D341Med (cell line): ENCODE measurements around the gene SGSM2.

Source experiments
- DNase-seq: peaks from one replicate; pipeline ENCODE4 v3.0.0; 2012; ENCODE audit warnings: low spot score

Gene SGSM2

GRCh38 chr17:2399572-2400473 is 62.5 kb downstream of the SGSM2 start:
- peak; percentile 85 for DNase-seq

GRCh38 chr17:2400474-2400866 is 63.2 kb downstream of the SGSM2 start:
- no peak for DNase-seq

- peak; percentile 85 for DNase-seq
These were observed 63.6 kb downstream of the SGSM2 start, which contains the start of gene MNT for GRCh38 chr17:2400877-2401425. Gene MNT (minus strand): TSS chr17:2401060. CDS start chr17:2400712, 348 bp downstream.

- peak; percentile 82 for DNase-seq
These were observed 64.3 kb downstream of the SGSM2 start for GRCh38 chr17:2401426-2402221.

GRCh38 chr17:2402544-2402943 is 65.2 kb downstream of the SGSM2 start:
- no peak for DNase-seq

- DNase-seq, result no peak
These were observed 65.7 kb downstream of the SGSM2 start for GRCh38 chr17:2403044-2403443.

- DNase-seq, result no peak
These were observed 68.1 kb downstream of the SGSM2 start for GRCh38 chr17:2405247-2405926.

GRCh38 chr17:2406271-2406902 is 69.1 kb downstream of the SGSM2 start:
- no peak for DNase-seq

- no peak for DNase-seq
These were observed 69.8 kb downstream of the SGSM2 start for GRCh38 chr17:2406903-2407790.

GRCh38 chr17:2410951-2411350 is 73.7 kb downstream of the SGSM2 start:
- DNase-seq, result no peak

GRCh38 chr17:2412561-2413021 is 75.3 kb downstream of the SGSM2 start:
- peak; percentile 46 for DNase-seq

- DNase-seq, result no peak
These were observed 77.3 kb downstream of the SGSM2 start for GRCh38 chr17:2414446-2415064.

GRCh38 chr17:2415081-2415480 is 77.8 kb downstream of the SGSM2 start:
- no peak for DNase-seq

- peak; percentile 74 for DNase-seq
These were observed 78.9 kb downstream of the SGSM2 start for GRCh38 chr17:2416010-2416734.

GRCh38 chr17:2418572-2418971 is 81.3 kb downstream of the SGSM2 start:
- no peak for DNase-seq

- DNase-seq, result no peak
These were observed 82.2 kb downstream of the SGSM2 start for GRCh38 chr17:2419486-2419885.

GRCh38 chr17:2420176-2420575 is 82.9 kb downstream of the SGSM2 start:
- DNase-seq, result no peak

- DNase-seq, result peak; percentile 47
These were observed 84.2 kb downstream of the SGSM2 start for GRCh38 chr17:2421315-2422147.
